NAMALWA (cell line): Measurements from ENCODE around the gene CNPY1.

Experiments
- DNase-seq: peaks from one replicate; pipeline ENCODE4 v3.0.0-alpha.2; 2015; ENCODE audit warnings: low spot score

Gene CNPY1

GRCh38 chr7:155454183-155455112 is 91.9 kb downstream of the CNPY1 start:
- DNase-seq: no peak

GRCh38 chr7:155453296-155454182 is 92.8 kb downstream of the CNPY1 start:
- DNase-seq: no peak

GRCh38 chr7:155452505-155453295 is 93.7 kb downstream of the CNPY1 start:
- DNase-seq: no peak

GRCh38 chr7:155451840-155452239 is 94.5 kb downstream of the CNPY1 start:
- no peak for DNase-seq
